ENCODE results near the gene DEGS2. TPM values are rescaled to one million over a fixed set of nuclear protein-coding genes. Genes with fewer than 3 reads are reported as not detected.

DEGS2 gene
- total and polyA plus RNA-seq, 2 donors, result 0.38 to 2.1 TPM

DNA sequence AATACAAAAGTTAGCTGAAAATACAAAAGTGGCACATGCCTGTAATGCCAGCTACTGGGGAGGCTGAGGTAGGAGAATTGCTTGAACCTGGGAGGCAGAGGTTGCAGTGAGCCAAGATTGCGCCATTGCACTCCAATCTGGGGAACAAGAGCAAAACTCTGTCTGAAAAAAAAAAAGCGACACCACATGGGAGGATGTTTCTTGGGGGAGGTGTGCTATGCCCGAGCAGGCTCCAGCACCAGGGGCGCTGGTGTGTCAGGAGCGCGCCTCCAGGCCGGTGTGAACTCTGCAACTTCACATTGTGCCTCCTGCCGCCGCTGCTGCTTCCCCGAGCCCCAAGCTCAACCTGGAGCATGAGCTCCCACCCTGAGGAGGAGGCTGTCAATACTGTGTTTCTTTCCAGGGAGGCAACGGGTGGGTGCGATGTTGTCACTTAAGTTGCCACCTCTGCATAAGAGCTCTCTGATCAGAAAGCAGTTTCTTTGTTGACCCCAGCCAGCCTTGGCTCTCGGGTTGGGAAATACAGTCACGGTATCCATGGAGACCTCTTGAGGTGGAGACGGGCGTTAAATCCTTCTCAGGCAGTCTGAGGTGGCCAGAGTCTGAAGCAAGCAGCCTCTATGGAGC, 18.9 kb downstream of the DEGS2 start:
- no peaks in the 10 kb centered on the region for H3K27me3 ChIP-seq (ENCODE audit: control insufficient read depth in 2 of 2, insufficient read depth in 1 of 2, low read length in 1 of 2)
- no peak overlapping the region for H3K27ac ChIP-seq (ENCODE audit: low read depth in 1 of 2, low read length in 1 of 2)
- peaks cover 96 to 98% of the 10 kb centered on the region in 2 donors for H3K36me3 ChIP-seq (ENCODE audit: control insufficient read depth in 2 of 2, insufficient read depth in 2 of 2, low read length in 1 of 2)
- 91% methylated on average over 16 of the region's 16 CpGs for WGBS
- DNase-seq (ENCODE audit: low read depth in 6 of 9, low spot score in 9 of 9), result no peak
- no peak overlapping the region for H3K4me3 ChIP-seq (ENCODE audit: low read length in 2 of 2)
- peaks cover 0 to 6% of the 10 kb centered on the region in 2 donors for H3K4me1 ChIP-seq (ENCODE audit: control insufficient read depth in 2 of 2, insufficient read depth in 2 of 2, low read length in 2 of 2)
- H3K9me3 ChIP-seq (ENCODE audit: control insufficient read depth in 2 of 2, insufficient read depth in 1 of 2, low read length in 1 of 2), result peaks cover 0 to 2% of the 10 kb centered on the region in 2 donors

DNA sequence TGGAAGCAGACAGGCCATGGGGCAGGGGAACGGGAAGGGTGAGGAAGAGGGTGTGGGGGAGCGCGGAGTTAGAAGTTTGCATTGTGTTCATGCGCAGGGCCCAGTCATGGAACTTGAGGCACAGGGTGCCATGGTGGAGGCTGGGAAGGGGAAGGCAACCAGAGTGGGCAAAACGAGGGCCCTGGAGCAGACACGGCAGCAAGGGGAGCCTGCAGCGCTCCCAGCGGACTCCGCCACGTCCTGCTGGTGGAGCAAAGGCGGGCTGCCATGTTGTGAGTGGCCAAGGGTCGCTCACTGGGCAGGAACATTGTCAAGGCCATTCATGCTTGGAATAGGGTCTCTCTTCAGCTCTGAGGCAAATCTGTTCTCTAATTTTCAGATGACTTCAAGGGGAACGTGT, 20.5 kb downstream of the DEGS2 start:
- H3K27me3 ChIP-seq (ENCODE audit: control insufficient read depth in 2 of 2, insufficient read depth in 1 of 2, low read length in 1 of 2), result no peaks in the 10 kb centered on the region
- H3K4me1 ChIP-seq (ENCODE audit: control insufficient read depth in 2 of 2, insufficient read depth in 2 of 2, low read length in 2 of 2), result peaks cover 0 to 2% of the 10 kb centered on the region in 2 donors
- peaks cover 0 to 2% of the 10 kb centered on the region in 2 donors for H3K9me3 ChIP-seq (ENCODE audit: control insufficient read depth in 2 of 2, insufficient read depth in 1 of 2, low read length in 1 of 2)
- WGBS, result 95% methylated on average over 13 of the region's 13 CpGs
- H3K36me3 ChIP-seq (ENCODE audit: control insufficient read depth in 2 of 2, insufficient read depth in 2 of 2, low read length in 1 of 2), result peaks cover 98 to 99% of the 10 kb centered on the region in 2 donors
- DNase-seq (ENCODE audit: low read depth in 6 of 9, low spot score in 9 of 9), result no peak
- no peak overlapping the region for H3K4me3 ChIP-seq (ENCODE audit: low read length in 2 of 2)
- no peak overlapping the region for H3K27ac ChIP-seq (ENCODE audit: low read depth in 1 of 2, low read length in 1 of 2)

DNA sequence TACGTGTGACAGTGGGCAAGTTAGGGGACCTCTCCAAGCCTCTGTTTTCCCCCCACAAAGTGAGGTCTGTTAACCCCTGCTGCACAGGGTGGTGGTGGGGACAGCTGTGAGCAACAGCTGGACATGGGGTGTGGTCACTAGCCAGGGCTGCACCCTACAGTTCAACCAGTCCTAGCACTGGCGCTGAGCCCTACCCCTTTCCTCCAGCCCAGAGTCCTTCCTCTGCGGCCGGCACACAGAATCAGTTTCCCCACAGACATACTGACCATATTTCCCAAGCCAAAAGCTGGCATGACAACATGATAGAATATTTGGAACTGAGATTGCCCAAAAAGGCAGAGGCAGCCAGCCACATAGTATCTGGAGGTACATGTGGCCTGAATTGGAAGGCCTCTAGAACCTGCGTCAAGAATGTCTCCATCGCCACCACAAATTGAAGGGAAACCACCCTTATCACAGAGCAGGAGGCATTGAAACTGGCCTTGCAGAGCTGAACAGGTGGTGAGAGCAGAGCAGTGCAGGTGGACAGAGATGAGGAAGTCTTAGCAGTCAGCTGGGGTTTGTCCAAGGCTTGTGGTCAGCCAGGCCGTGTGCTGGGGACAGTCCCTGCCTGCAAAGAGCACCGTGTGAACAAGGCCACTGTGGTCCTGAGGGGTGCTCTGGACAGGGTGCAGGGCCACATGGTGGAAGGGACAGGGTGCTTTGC, 21.2 kb downstream of the DEGS2 start:
- DNase-seq (ENCODE audit: low read depth in 6 of 9, low spot score in 9 of 9), result no peak

DNA sequence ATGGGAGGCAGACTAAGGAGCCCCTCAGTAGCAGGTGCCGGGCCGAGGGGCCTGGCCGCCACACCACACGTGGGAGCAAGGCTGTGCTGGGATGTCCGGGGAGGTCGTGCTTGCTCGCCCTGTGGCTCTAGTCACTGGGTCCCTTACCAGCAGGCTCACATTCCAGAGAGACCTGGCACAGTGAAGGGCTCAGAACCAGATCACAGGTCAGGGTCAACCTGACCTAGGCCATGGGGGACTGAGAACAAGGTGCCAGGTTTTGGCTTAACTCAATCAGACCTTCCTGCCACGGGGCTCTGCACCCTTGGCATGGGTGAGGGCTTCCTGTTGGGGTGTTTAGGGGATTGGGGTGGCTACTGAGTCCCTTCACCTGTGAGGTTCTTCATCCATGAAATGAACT, 22.3 kb downstream of the DEGS2 start:
- 98% methylated on average over 8 of the region's 8 CpGs for WGBS
- peaks cover 0 to 2% of the 10 kb centered on the region in 2 donors for H3K9me3 ChIP-seq (ENCODE audit: control insufficient read depth in 2 of 2, insufficient read depth in 1 of 2, low read length in 1 of 2)
- H3K27me3 ChIP-seq (ENCODE audit: control insufficient read depth in 2 of 2, insufficient read depth in 1 of 2, low read length in 1 of 2), result no peaks in the 10 kb centered on the region
- H3K27ac ChIP-seq (ENCODE audit: low read depth in 1 of 2, low read length in 1 of 2), result no peak overlapping the region
- H3K4me3 ChIP-seq (ENCODE audit: low read length in 2 of 2), result no peak overlapping the region
- H3K4me1 ChIP-seq (ENCODE audit: control insufficient read depth in 2 of 2, insufficient read depth in 2 of 2, low read length in 2 of 2), result peaks cover 0 to 2% of the 10 kb centered on the region in 2 donors
- no peak for DNase-seq (ENCODE audit: low read depth in 6 of 9, low spot score in 9 of 9)
- peaks cover 97 to 98% of the 10 kb centered on the region in 2 donors for H3K36me3 ChIP-seq (ENCODE audit: control insufficient read depth in 2 of 2, insufficient read depth in 2 of 2, low read length in 1 of 2)

More for the DNA sequence above, 21.2 kb downstream of the DEGS2 start:
- 94% methylated on average over 8 of the region's 8 CpGs for WGBS
- Histone ChIP-seq H3K36me3 (ENCODE audit: control insufficient read depth in 2 of 2, insufficient read depth in 2 of 2, low read length in 1 of 2) (peaks cover 97 to 98% of the 10 kb centered on the region in 2 donors), H3K27me3 (ENCODE audit: control insufficient read depth in 2 of 2, insufficient read depth in 1 of 2, low read length in 1 of 2) (no peaks in the 10 kb centered on the region), H3K4me3 (ENCODE audit: low read length in 2 of 2) (no peak overlapping the region), H3K9me3 (ENCODE audit: control insufficient read depth in 2 of 2, insufficient read depth in 1 of 2, low read length in 1 of 2) (peaks cover 0 to 2% of the 10 kb centered on the region in 2 donors), H3K4me1 (ENCODE audit: control insufficient read depth in 2 of 2, insufficient read depth in 2 of 2, low read length in 2 of 2) (peaks cover 0 to 2% of the 10 kb centered on the region in 2 donors), H3K27ac (ENCODE audit: low read depth in 1 of 2, low read length in 1 of 2) (no peak overlapping the region)

DNA sequence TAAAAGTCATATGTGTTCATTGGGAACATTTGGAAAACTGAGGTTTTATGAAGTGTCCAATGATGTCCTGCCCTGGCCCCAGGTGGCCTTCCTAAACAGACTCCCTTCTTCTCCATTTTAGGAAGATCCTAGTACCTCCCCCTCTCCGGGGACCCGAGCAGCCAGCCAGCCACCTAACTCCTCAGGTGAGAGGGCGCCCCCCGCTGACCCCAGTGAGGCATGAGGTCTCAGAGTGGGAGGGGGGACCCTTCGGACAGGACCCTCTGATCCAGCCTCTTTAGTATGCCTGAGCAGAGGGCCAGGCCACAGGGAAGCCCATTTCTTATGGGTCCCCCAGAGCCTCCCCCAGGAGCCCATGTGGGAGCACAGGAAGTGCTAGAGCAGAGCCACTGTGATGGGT, 23.7 kb downstream of the DEGS2 start:
- peaks cover 97 to 98% of the 10 kb centered on the region in 2 donors for H3K36me3 ChIP-seq (ENCODE audit: control insufficient read depth in 2 of 2, insufficient read depth in 2 of 2, low read length in 1 of 2)
- WGBS, result 99% methylated on average over 5 of the region's 5 CpGs
- no peak overlapping the region for H3K4me3 ChIP-seq (ENCODE audit: low read length in 2 of 2)
- H3K4me1 ChIP-seq (ENCODE audit: control insufficient read depth in 2 of 2, insufficient read depth in 2 of 2, low read length in 2 of 2), result no peaks in the 10 kb centered on the region
- no peak for DNase-seq (ENCODE audit: low read depth in 6 of 9, low spot score in 9 of 9)
- H3K27me3 ChIP-seq (ENCODE audit: control insufficient read depth in 2 of 2, insufficient read depth in 1 of 2, low read length in 1 of 2), result no peaks in the 10 kb centered on the region
- no peak overlapping the region for H3K27ac ChIP-seq (ENCODE audit: low read depth in 1 of 2, low read length in 1 of 2)
- H3K9me3 ChIP-seq (ENCODE audit: control insufficient read depth in 2 of 2, insufficient read depth in 1 of 2, low read length in 1 of 2), result peaks cover 0 to 2% of the 10 kb centered on the region in 2 donors

DNA sequence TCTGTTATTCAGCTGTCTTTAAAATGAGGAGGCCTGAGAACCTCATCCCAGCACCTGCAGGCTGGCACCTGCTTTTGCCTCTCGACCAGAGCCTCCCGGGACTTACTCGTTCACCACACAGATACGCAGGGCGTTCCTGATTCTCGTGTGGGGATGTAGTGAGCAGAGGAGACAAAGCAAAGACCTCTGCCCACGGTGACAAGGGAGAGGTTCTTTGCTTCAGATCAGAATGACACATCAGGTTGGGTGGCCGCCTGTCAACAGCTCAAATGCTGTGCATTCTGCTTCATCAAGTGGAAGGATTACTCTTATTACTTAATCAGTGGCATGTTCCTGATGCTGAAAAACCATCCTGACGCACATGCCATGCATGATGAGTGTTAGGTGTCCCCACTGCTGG, 24.4 kb downstream of the DEGS2 start:
- Histone ChIP-seq H3K27me3 (ENCODE audit: control insufficient read depth in 2 of 2, insufficient read depth in 1 of 2, low read length in 1 of 2) (no peaks in the 10 kb centered on the region), H3K36me3 (ENCODE audit: control insufficient read depth in 2 of 2, insufficient read depth in 2 of 2, low read length in 1 of 2) (peaks cover 98% of the 10 kb centered on the region in 2 donors), H3K4me1 (ENCODE audit: control insufficient read depth in 2 of 2, insufficient read depth in 2 of 2, low read length in 2 of 2) (no peaks in the 10 kb centered on the region), H3K27ac (ENCODE audit: low read depth in 1 of 2, low read length in 1 of 2) (no peak overlapping the region), H3K4me3 (ENCODE audit: low read length in 2 of 2) (no peak overlapping the region), H3K9me3 (ENCODE audit: control insufficient read depth in 2 of 2, insufficient read depth in 1 of 2, low read length in 1 of 2) (peaks cover 0 to 2% of the 10 kb centered on the region in 2 donors)
- WGBS, result 95% methylated on average over 9 of the region's 9 CpGs
- no peak for DNase-seq (ENCODE audit: low read depth in 6 of 9, low spot score in 9 of 9)

GRCh38 chr14:100134586-100134985, 24.9 kb downstream of the DEGS2 start:
- DNase-seq (ENCODE audit: low read depth in 6 of 9, low spot score in 9 of 9), result no peak
- H3K4me3 ChIP-seq (ENCODE audit: low read length in 2 of 2), result no peak overlapping the region

DNA sequence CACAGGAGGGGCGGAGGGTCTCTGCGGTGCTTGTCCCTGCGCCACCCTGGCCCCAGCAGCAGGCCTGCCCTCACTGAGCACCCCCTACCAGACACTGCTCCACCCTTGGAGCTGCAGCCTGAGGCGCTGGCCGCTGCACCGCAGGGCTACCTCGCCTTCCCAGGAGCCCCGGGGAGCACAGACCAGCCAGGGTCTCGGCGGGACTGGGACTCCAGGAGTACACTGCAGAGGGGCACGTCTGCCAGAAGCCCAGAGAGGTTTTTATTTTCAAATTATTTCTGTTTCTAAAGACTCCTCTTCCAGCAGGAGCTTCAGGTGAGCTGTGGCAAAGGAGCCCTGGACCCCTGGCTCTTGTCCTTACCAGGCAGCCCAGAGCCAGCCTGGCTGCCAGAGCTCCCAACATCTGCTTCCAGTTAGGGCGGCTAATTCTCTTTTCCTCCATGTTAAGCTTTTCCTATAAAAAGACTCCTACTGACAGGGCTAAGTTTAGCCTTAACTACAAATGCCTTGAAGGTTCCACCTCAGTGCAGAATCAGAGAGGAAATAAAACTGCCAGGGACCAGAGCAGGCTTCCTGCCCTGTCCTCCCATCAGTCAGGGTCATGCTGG, 26.4 kb downstream of the DEGS2 start:
- WGBS, result 97% methylated on average over 12 of the region's 12 CpGs
- DNase-seq (ENCODE audit: low read depth in 6 of 9, low spot score in 9 of 9), result no peak
- peaks cover 97 to 100% of the 10 kb centered on the region in 2 donors for H3K36me3 ChIP-seq (ENCODE audit: control insufficient read depth in 2 of 2, insufficient read depth in 2 of 2, low read length in 1 of 2)
- no peaks in the 10 kb centered on the region for H3K27me3 ChIP-seq (ENCODE audit: control insufficient read depth in 2 of 2, insufficient read depth in 1 of 2, low read length in 1 of 2)
- no peaks in the 10 kb centered on the region for H3K4me1 ChIP-seq (ENCODE audit: control insufficient read depth in 2 of 2, insufficient read depth in 2 of 2, low read length in 2 of 2)
- H3K27ac ChIP-seq (ENCODE audit: low read depth in 1 of 2, low read length in 1 of 2), result no peak overlapping the region
- no peak overlapping the region for H3K4me3 ChIP-seq (ENCODE audit: low read length in 2 of 2)
- H3K9me3 ChIP-seq (ENCODE audit: control insufficient read depth in 2 of 2, insufficient read depth in 1 of 2, low read length in 1 of 2), result peaks cover 0 to 2% of the 10 kb centered on the region in 2 donors

More at GRCh38 chr14:100134586-100134985, 24.9 kb downstream of the DEGS2 start:
- Histone ChIP-seq H3K9me3 (ENCODE audit: control insufficient read depth in 2 of 2, insufficient read depth in 1 of 2, low read length in 1 of 2) (peaks cover 0 to 2% of the 10 kb centered on the region in 2 donors), H3K36me3 (ENCODE audit: control insufficient read depth in 2 of 2, insufficient read depth in 2 of 2, low read length in 1 of 2) (peaks cover 98 to 100% of the 10 kb centered on the region in 2 donors), H3K4me1 (ENCODE audit: control insufficient read depth in 2 of 2, insufficient read depth in 2 of 2, low read length in 2 of 2) (no peaks in the 10 kb centered on the region), H3K27ac (ENCODE audit: low read depth in 1 of 2, low read length in 1 of 2) (no peak overlapping the region), H3K27me3 (ENCODE audit: control insufficient read depth in 2 of 2, insufficient read depth in 1 of 2, low read length in 1 of 2) (no peaks in the 10 kb centered on the region)
- WGBS, result 98% methylated on average over 8 of the region's 8 CpGs
